ENCODE measurements around the gene XCL1.
"Not testable (repeated sequence)": the region's sequence is repeated elsewhere in the genome, so short reads cannot be mapped to it uniquely, and the experiment has no call there.

XCL1 gene, protein sequence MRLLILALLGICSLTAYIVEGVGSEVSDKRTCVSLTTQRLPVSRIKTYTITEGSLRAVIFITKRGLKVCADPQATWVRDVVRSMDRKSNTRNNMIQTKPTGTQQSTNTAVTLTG

DNA sequence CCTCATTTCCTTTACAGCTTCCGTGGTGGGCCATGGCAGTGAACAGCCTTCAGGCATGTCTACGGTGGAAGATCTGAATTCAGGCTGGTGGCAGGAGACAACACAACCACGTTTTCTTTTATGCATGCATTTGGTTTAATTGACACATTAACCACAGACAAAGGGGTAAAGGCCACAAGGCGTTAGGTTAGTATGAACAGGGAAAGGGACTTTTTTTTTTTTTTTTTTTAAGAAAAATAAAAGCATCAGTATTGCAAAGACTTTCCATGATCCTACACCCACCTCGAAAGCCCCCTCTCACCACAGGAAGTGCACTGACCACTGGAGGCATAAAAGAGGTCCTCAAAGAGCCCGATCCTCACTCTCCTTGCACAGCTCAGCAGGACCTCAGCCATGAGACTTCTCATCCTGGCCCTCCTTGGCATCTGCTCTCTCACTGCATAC lies at the start of gene XCL1:
Gene XCL1 (plus strand): TSS at position 361 of the 444 bp plus-strand sequence. CDS start 33 bp downstream, at position 394.
- intact Hi-C loops (cut with DNase I): loop anchor here (10.0 kb wide), 1 partner anchor 141 kb away; no protein-coding TSS in a partner anchor
- not testable (repeated sequence) for DNase-seq

DNA sequence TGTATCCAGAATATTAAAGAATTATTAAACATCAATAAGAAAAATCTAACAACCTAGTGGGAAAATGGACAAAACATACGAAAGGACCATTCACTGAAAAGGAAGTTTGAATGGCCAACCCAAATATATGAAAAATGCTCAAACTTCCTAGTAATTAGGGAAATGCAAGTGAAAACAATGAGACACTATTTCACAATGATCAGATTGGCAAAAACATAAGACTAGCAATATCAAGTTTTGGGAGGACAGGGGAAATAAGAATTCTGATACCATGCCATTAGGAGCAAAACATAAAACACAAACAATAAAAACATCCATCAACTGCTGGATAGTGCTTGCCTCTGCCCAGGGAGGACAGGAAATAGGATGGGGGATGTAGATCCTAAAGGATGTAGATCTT lies 46.9 kb upstream of the XCL1 start:
- no peak for DNase-seq
- intact Hi-C loops (cut with DNase I): no loop called here

DNA sequence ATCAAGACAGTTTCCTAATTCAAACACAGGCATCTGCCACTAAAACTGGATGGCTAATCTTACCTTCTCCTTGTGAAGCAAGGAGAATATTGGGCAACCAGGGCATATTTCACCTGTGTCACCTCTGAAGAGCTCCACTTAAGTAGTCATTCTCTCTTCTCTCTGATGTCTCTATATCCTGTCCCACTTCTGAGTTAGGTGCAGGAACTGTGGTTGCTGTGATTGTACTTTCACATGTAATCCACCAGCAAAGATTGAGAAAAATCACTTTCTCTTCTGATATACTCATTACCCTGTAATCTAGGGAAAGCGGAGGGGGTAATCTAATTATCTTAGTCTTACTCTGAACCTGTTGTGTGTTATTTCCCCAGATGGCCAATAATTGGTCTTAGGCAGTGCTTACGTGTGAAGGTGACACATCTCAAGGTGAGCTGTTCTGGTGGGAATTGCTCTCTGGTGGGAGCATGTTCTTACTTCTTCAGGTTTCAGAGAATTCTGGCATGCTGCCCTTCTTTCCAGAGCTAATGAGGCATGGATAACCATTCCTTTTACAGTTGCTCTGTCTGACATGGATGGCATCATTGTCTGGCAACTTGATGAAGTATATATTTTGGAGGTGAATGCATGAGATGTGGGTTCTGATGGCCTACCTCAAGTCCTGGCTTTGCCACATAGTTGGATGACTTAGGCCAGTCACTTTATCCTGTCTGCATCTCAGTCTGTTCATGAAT lies 44.6 kb upstream of the XCL1 start:
- intact Hi-C loops (cut with DNase I): no loop called here
- DNase-seq: no peak

DNA sequence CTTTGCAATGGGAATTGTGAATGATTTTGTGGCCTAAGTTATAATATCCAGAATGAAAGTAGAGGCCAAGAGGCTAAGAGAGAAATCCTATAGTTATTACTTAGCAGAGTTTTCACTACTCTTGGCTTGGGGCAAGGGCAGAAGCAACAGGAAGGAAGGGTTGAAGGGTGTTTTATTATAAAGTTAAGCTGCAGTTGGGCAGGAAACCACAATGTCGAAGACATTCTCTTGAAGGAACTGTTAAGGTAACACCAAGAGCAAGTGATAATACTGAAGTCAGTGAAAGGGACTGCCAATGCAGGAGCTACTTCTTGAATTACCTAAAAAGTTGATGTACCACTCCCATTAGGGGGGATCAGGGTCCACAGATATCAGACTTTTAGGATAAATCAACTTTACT lies 40.9 kb upstream of the XCL1 start:
- intact Hi-C loops (cut with DNase I): no loop called here
- DNase-seq: no peak

DNA sequence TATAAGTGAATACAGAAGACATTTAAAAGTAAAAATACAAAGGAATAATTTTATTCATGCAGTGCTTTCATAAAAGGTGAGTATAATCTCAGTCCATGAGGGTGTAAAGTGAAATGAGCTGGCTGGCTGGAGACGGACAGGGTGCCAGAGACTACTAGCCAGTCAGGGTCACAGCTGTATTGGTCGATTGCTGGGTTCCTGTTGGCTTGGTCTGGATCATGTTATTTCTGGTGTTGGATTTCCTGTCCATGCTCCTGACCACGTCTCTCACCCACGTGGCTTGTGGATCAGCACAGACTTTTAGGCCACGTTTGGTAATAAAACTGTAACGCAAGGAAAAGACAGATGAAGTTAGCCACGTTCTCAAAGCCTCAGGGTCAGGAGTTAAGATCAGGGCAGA lies 35.6 kb upstream of the XCL1 start:
- DNase-seq: peak in 2 of 10 donors; percentile 8 to 76
- intact Hi-C loops (cut with DNase I): not testable (repeated sequence)

DNA sequence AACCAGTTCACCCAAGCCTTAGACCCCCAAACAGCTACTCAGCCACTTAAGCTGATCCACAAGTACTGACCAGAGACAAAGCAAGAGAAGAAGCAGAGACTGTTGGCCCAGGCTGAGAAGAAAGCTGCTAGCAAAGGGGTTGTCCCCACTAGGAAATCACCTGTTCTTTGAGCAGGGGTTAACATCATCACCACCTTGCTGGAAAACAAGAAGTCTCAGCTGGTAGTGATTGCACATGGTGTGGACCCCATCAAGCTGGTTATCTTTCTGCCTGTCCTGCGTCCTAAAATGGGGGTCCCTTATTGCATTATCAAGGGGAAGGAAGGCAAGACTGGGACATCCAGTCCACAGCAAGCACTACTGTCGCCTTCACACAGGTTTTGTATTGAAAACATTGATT lies 33.4 kb upstream of the XCL1 start:
- intact Hi-C loops (cut with DNase I); DNase-seq: not testable (repeated sequence)

DNA sequence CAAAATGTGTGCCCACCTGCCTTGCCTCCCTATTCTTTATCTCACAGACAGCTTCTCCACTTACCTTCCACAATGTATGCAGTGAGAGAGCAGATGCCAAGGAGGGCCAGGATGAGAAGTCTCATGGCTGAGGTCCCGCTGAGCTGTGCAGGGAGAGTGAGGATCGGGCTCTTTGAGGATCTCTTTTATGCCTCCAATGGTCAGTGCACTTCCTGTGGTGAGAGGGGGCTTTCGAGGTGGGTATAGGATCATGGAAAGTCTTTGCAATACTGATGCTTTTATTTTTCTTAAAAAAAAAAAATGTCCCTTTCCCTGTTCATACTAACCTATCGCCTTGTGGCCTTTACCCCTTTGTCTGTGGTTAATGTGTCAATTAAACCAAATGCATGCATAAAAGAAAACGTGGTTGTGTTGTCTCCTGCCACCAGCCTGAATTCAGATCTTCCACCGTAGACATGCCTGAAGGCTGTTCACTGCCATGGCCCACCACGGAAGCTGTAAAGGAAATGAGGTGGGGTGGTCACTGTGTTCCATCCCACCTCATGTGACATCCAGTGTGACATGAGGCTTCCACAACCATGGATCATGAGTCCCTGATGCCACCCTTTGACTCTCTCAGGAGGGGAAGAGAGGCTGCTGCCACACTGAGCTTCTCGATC lies 32.4 kb upstream of the XCL1 start, which contains the start of gene XCL2:
Gene XCL2 (minus strand): TSS at position 158 of the 659 bp plus-strand sequence. CDS start 33 bp downstream, at position 125.
- intact Hi-C loops (cut with DNase I); DNase-seq: not testable (repeated sequence)

DNA sequence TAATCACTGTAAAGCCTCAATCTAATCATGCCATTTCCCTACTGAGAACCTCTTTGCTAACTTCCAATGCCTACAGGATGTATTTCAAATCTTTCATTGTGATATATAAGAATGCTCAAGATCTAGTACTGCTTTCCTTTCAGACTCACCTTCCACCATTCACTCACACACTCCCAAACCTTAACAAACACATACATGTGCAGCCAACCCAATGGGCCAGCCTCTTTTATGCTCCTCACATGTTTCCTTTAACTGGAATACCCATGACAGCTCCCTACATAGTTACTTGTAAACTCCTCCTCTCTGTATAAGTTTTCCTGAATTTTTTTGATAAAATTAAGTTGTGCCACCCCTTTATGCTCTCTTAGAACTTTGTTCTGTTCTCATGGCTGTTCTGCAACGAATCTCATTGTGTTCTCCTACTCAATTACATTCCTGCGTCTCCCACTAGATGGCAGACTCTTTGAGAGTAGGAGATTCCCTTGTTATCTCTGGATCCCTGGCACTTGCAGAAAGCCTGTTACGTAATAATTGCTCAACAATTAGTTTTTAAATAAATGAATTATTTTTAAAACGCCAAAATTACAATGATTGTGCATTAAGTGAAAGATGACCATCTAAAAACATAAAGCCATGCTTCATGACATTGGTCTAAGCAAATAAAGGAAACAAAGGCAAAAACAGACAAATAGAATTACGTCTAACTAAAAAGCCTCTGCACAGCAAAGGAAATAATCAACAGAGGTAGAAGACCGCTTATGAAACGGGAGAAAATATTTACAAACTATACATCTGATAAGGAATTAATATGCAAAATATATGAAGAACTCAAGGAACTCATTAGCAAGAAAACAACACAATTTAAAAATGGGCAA lies 30.5 kb upstream of the XCL1 start:
- intact Hi-C loops (cut with DNase I); DNase-seq: not testable (repeated sequence)

DNA sequence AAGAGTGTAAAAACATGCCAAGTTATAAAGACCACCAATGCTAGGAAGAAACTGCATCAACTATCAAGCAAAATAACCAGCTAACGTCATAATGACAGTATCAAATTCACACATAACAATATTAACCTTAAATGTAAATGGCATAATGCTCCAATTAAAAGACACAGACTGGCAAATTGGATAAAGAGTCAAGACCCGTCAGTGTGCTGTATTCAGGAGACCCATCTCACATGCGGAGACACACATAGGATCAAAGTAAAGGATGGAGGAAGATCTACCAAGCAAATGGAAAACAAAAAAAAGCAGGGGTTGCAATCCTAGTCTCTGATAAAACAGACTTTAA lies 29.9 kb upstream of the XCL1 start:
- intact Hi-C loops (cut with DNase I); DNase-seq: not testable (repeated sequence)

DNA sequence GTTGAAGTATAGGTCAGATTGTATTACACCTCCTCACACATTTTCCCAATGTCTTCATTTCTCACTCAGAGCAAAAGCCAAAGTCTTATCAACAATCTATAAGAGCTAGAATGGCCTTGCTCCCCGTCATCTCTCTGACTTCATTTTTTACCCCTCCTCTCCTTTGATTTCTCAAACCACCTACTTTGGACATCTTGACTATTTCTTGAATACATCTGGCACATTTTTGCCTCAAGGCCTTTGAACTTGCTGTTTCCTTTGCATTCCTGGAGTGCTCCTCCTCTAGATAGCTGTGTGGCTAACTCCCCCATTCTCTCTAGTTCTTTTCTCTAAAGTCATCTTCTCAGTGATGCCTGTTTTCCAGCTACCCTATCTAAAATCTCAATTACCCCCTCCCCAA lies 25.4 kb upstream of the XCL1 start:
- DNase-seq: no peak
- intact Hi-C loops (cut with DNase I): no loop called here

DNA sequence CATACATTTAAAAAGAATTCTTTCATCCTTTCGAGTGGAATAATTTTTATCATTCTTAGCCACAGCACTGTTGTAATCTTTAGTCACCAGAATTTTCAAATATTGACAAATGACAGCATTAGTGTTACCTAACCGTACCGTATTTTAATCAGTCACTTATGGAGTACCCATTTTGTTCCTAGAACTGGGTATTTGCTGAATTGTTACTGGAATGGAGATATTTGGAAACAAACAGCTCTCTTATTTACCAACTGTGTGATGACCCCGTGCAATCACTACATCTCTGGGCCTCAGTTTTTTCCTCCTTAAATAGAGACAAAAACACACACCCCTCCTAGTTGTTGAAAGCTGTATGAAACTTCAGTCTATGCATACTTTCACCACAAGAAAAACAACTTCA lies 24.7 kb upstream of the XCL1 start:
- DNase-seq: no peak

DNA sequence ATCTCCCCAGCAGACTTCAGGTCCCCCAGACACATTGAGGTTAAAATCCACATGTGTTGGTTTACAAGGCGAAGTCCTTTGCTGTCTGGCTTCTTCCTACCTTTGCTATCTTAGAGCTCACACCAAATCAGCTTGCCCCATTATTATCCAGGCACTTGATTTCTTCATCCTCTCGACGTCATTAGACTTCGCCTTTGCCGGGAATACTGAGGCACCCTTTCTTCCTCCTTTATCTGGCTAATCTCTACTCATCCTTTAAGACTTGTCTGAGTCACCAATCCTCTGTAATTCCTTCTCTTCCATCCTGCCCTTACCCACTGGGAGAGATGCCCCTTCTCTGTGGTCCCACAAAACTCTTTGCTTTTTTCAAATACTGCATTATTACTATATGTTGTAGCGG lies 23.4 kb upstream of the XCL1 start:
- no peak for DNase-seq
- intact Hi-C loops (cut with DNase I): no loop called here

More for the DNA sequence above, 24.7 kb upstream of the XCL1 start:
- intact Hi-C loops (cut with DNase I): no loop called here

DNA sequence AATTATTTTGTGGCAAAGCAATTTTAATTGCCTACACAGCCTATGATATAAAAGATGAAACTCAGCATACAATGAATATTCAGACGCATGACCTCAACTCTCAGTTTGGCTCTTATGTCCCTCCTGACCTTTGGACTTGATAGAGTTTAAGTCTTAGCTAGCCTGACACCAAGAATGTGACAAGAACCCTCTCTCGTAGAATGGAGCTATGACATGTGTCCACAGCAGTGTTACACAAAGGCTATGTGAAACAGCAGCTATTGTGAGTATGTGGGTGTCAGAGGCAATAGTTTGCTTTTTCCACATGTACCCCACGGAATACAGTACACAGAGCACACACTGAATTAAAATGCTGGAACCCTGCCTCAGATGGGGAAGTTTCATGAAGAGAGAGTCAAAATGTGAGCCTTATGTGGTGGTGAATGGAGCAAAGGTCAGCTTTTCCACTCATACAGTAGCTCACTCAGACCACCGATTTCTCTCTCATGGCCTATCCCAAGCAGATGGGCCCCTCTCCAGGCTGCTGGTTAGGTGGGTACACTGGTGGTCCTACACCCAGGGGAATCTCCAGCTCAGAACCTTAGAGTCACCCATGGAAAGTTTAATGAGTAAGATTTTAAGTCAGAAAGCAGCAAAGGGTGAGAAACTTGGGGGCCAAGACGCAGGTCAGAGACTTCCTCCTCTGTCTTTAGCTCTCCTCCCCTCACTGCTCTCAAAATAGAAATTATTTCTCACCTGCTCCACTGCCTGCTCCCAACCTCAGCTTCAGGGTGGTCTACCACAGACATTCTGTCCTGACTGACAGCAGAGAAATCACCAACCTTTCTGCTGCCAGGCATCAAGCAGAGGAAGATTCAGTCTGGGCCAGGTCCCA lies 22.5 kb upstream of the XCL1 start:
- intact Hi-C loops (cut with DNase I): no loop called here
- DNase-seq: no peak

DNA sequence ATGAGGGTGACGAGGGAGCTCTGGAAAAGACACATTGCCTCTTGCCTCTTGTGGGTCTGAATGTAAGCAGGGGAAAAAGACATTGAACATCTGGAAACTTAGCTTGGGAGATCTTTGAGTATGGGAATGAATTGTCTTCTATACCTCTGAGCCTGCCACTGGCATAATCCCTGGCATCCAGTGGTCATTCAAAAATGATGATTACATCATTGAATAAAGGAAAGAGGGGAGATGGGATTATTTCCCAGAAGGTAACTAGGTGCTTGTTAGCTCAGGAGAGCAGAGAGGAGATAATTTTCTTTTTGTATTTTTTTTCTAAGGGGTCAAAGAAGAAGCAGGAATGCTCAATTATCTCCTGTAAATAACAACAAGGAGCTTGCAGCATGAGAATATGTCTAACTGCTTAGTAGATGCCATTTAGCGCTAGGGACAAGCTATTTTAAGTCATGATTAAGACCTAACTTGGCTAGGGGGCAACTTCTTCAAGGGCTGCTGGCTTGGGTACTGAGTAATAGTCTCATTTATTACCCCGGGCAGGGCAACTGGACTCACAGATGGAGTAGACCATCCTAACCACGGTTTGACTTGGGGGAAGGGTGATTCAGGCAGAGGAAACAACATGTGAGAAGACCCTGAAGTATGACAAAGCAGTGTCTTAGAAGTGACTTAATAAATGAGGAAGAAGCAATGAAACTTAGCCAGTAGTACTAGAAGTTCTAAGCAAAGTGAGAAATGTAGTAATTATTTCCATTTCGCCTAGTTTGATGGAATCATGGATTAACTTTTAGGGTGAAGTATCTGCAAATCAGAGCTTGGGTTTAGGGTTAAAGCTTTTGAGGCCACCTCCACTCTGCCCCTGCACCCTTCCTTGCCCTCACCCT lies 21.6 kb upstream of the XCL1 start:
- intact Hi-C loops (cut with DNase I): no loop called here
- DNase-seq: no peak

DNA sequence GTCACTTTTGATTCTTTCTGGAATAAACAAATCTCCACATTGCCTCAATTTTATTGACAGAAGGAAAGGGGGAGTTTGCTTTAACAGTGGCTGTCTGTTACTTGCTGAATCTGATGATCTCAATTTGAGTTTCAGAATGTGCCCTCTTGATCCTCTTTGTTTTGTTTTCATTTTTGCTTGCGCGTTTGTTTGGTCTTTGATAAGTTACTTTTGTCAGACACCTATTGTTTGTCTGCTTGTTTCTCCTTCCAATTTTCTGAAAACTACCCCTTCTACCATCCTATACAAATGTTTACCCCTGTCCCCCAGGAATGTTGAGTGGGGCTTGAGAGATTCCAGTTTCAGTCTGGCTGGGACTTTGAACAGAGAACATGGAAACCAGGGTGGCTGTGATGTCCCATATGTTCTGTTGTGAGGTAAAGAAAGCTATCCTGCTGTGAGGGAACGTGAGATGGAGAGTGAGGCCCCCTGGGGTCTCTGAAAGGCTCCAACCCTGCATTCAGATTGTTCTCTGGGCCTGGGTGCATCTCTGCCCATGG lies 20.8 kb upstream of the XCL1 start:
- intact Hi-C loops (cut with DNase I): no loop called here
- DNase-seq: no peak

DNA sequence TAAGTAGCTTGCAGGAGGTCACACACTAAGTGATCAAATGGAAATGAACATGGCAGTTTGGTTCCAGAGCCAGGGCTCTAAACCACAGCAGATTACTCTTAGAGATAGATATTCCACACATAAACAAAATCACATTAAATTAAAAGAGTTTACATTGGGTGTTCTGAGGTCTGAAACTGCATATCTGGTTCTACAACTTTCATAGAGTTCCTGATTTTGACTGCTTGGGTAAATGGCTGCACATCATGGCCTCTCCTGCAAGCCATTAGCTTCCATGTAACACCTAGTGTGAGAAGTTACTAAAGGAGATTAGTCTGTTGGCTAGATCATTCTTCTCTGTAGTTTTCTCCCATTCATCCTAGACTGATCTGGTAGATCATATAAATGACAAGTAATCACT lies 19.8 kb upstream of the XCL1 start:
- intact Hi-C loops (cut with DNase I): no loop called here
- DNase-seq: no peak

DNA sequence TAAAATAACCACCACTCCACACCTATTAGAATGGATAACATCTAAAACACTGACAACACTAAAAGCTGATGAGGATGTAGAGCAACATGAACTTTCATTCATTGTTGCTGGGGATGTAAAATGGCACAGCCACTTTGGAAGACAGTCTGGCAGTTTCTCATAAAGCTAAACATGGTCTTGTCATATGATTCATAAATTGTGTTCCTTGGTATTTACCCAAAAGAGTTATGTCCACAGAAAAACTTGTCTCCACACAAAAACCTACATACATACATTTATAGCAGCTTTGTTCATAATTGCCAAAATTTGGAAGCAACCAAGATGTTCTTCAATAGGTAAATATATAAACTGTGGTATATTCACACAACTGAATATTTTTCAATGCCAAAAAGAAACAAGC lies 16.0 kb upstream of the XCL1 start:
- intact Hi-C loops (cut with DNase I): no loop called here
- no peak for DNase-seq

DNA sequence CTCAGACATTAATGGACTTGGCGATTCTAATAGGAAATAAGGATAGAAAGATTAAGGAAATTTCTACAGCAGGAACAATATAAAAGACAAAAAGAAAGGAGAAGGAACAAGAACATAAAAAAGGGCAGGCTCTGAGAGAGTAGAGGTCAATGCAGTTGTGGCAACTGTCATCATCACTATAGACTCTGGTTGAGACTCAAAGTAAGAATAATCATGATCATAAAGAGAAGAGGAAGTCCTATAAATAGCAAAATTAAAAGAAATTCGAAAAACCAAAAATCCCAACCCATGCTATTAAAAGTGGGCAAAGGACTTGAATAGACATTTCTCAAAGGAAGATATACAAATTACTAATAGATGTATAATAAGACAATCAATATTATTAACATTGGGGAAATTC lies 14.4 kb upstream of the XCL1 start:
- intact Hi-C loops (cut with DNase I): no loop called here
- DNase-seq: no peak

DNA sequence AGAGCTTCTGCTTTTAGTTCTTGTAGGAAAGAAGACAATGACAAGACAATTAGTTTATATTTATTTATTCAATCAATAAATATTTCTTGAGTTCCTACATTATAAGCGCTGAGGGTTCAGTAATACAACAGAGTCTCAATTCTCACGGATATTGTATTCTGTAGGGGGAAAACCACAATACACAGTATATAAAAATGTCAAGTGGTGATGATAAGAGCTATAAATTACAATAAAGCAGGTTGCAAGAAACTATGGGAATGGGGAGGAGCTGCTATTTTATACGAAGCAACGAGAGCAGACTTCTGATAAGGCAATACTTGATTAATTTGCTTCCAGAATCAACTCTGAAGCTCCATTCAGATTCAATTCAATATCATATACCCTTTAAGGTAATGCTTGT lies 10.6 kb upstream of the XCL1 start:
- intact Hi-C loops (cut with DNase I): no loop called here
- DNase-seq: no peak

Data from posterior cingulate gyrus (tissue), 11 donors.